HepG2 (cell line): Measurements from ENCODE around the gene DNAJC21. TPM values are rescaled to one million over a fixed set of nuclear protein-coding genes. Genes with fewer than 3 reads are reported as not detected.

ENCODE experiments used
- ERF ChIP-seq: IDR thresholded peaks from 2 replicates; pipeline ENCODE4 v1.6.1; 2018; ENCODE audit warnings: missing biosample characterization, missing genetic modification reagents
- FOXJ3 ChIP-seq: sonication (generic); formaldehyde crosslinking; IDR thresholded peaks from 2 replicates; pipeline ENCODE4 v1.4.0; 2020; ENCODE audit warnings: missing genetic modification reagents, mild to moderate bottlenecking, borderline replicate concordance
- HDAC2 ChIP-seq: sonication (generic); formaldehyde crosslinking; IDR thresholded peaks from 2 replicates; pipeline ENCODE4 v1.4.0; 2020; ENCODE audit warnings: missing genetic modification reagents
- IRF2 ChIP-seq: IDR thresholded peaks from 2 replicates; pipeline ENCODE4 v1.6.1; 2018; ENCODE audit warnings: missing genetic modification reagents, missing compliant biosample characterization
- ONECUT2 ChIP-seq: sonication (generic); formaldehyde crosslinking; IDR thresholded peaks from 2 replicates; pipeline ENCODE4 v1.4.0; 2020; ENCODE audit warnings: missing genetic modification reagents
- PITX1 ChIP-seq: sonication (generic); formaldehyde crosslinking; IDR thresholded peaks from 2 replicates; pipeline ENCODE4 v1.5.1; 2020; ENCODE audit warnings: mild to moderate bottlenecking, missing genetic modification reagents
- RFX1 ChIP-seq: fragments of 450-650 bp; IDR thresholded peaks from 2 replicates; pipeline ENCODE4 v1.6.1; 2017
- SMYD3 ChIP-seq: sonication (generic); formaldehyde crosslinking; IDR thresholded peaks from 2 replicates; pipeline ENCODE4 v1.8.1; 2023; ENCODE audit warnings: mild to moderate bottlenecking, missing genetic modification reagents
- SOX5 ChIP-seq: IDR thresholded peaks from 2 replicates; pipeline ENCODE4 v1.6.1; 2016; ENCODE audit warnings: borderline replicate concordance
- polyA plus RNA-seq, 8 experiments: library from polyadenylated mRNA; depleted of rRNA in 3 of 8; stranded (reverse) in 7 of 8; unstranded in 1 of 8; fragments of >200 nt; fragmentation: Illumina TruSeq in 4 of 8; extraction: Trizol in 4 of 8; gene quantifications; 2 replicates each; pipeline versions ENCODE4 v1.2.1 to v1.2.3, GENCODE V29; 2011 to 2016; ENCODE audit warnings: low read depth in 4 of 8, missing spikeins in 1 of 8, mixed read lengths in 1 of 8; ENCODE audit not compliant: insufficient read depth in 1 of 8
- total RNA-seq, 5 experiments: library from RNA; depleted of rRNA; stranded (reverse); fragments of >200 nt; fragmentation: Illumina TruSeq; extraction: Trizol; gene quantifications; 2 replicates each; pipeline ENCODE4 v1.2.3, GENCODE V29; 2016; ENCODE audit warnings: low read depth in 1 of 5
- TF ChIP-seq, protein P1 (sequence below): sonication (generic); formaldehyde crosslinking; IDR thresholded peaks from 2 replicates; pipeline ENCODE4 v1.5.0; 2020; ENCODE audit warnings: missing genetic modification reagents
- TF ChIP-seq, protein P2 (sequence below): sonication (generic); formaldehyde crosslinking; IDR thresholded peaks from 2 replicates; pipeline ENCODE4 v1.5.1; 2020; ENCODE audit warnings: mild to moderate bottlenecking, moderate library complexity, missing genetic modification reagents
- TF ChIP-seq, protein P3 (sequence below): sonication (generic); formaldehyde crosslinking; IDR thresholded peaks from one replicate; pipeline ENCODE4 v1.5.1; 2020; ENCODE audit warnings: mild to moderate bottlenecking, missing genetic modification reagents; ENCODE audit errors: not compliant biosample characterization
- TF ChIP-seq, protein P4 (sequence below): IDR thresholded peaks from 2 replicates; pipeline ENCODE4 v1.6.1; 2016; ENCODE audit warnings: mild to moderate bottlenecking
- TF ChIP-seq, protein P5 (sequence below): sonication (generic); formaldehyde crosslinking; conservative IDR thresholded peaks from 2 replicates; pipeline ENCODE4 v1.8.1; 2023; ENCODE audit warnings: missing genetic modification reagents
- TF ChIP-seq, protein P6 (sequence below): sonication (generic); formaldehyde crosslinking; IDR thresholded peaks from 2 replicates; pipeline ENCODE4 v1.8.1; 2023; ENCODE audit warnings: missing genetic modification reagents, mild to moderate bottlenecking, borderline replicate concordance

The DNAJC21 gene
- total and polyA plus RNA-seq, 2 of the 13 experiments (the other 11 are each of a cell fraction or from before 2014, with no cell fraction given) = 10.9 to 41.6 TPM

DNA sequence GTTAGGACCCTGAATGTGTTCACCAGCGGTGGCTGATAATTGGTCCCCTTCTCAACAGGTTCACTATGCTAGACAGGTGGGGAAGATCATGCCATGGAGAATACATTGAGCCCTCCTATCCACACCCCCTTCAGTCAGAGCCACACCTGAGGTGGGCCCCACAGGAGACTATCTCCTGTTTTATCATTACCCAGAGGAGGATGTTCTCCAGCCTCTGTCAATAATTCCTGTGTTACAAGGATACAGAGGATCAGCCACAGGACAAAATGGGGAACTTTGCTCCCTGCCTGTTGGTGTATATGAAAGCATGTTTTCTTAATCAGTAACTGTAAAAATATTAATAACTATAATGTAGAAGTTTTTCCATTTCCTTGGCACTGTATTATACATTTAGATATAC lies 40.0 kb upstream of the DNAJC21 start (continued):
- TF ChIP-seq IRF2 (CRISPR knock-in tag) = peak; percentile 64; the same call in 1 of the 2 replicates
- peak; percentile 64; the same call in 1 of the 2 replicates for TF ChIP-seq FOXJ3
- TF ChIP-seq PITX1 (CRISPR knock-in tag) = no peak
- peak; percentile 57; the same call in 1 of the 2 replicates for TF ChIP-seq SMYD3
- TF ChIP-seq, protein P1, sequence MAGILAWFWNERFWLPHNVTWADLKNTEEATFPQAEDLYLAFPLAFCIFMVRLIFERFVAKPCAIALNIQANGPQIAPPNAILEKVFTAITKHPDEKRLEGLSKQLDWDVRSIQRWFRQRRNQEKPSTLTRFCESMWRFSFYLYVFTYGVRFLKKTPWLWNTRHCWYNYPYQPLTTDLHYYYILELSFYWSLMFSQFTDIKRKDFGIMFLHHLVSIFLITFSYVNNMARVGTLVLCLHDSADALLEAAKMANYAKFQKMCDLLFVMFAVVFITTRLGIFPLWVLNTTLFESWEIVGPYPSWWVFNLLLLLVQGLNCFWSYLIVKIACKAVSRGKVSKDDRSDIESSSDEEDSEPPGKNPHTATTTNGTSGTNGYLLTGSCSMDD = no peak
- TF ChIP-seq RFX1 = no peak
- peak; percentile 40; the same call in 1 of the 2 replicates for TF ChIP-seq SOX5 (CRISPR knock-in tag)
- TF ChIP-seq, protein P2, sequence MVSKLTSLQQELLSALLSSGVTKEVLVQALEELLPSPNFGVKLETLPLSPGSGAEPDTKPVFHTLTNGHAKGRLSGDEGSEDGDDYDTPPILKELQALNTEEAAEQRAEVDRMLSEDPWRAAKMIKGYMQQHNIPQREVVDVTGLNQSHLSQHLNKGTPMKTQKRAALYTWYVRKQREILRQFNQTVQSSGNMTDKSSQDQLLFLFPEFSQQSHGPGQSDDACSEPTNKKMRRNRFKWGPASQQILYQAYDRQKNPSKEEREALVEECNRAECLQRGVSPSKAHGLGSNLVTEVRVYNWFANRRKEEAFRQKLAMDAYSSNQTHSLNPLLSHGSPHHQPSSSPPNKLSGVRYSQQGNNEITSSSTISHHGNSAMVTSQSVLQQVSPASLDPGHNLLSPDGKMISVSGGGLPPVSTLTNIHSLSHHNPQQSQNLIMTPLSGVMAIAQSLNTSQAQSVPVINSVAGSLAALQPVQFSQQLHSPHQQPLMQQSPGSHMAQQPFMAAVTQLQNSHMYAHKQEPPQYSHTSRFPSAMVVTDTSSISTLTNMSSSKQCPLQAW (CRISPR knock-in tag) = peak; percentile 47; the same call in 1 of the 2 replicates
- 0 out of 2 replicates have a peak, but pooled peaks have one; percentile 30 for TF ChIP-seq ERF (CRISPR knock-in tag)
- TF ChIP-seq ONECUT2 = peak; percentile 64; the same call in 1 of the 2 replicates
- TF ChIP-seq, protein P3, sequence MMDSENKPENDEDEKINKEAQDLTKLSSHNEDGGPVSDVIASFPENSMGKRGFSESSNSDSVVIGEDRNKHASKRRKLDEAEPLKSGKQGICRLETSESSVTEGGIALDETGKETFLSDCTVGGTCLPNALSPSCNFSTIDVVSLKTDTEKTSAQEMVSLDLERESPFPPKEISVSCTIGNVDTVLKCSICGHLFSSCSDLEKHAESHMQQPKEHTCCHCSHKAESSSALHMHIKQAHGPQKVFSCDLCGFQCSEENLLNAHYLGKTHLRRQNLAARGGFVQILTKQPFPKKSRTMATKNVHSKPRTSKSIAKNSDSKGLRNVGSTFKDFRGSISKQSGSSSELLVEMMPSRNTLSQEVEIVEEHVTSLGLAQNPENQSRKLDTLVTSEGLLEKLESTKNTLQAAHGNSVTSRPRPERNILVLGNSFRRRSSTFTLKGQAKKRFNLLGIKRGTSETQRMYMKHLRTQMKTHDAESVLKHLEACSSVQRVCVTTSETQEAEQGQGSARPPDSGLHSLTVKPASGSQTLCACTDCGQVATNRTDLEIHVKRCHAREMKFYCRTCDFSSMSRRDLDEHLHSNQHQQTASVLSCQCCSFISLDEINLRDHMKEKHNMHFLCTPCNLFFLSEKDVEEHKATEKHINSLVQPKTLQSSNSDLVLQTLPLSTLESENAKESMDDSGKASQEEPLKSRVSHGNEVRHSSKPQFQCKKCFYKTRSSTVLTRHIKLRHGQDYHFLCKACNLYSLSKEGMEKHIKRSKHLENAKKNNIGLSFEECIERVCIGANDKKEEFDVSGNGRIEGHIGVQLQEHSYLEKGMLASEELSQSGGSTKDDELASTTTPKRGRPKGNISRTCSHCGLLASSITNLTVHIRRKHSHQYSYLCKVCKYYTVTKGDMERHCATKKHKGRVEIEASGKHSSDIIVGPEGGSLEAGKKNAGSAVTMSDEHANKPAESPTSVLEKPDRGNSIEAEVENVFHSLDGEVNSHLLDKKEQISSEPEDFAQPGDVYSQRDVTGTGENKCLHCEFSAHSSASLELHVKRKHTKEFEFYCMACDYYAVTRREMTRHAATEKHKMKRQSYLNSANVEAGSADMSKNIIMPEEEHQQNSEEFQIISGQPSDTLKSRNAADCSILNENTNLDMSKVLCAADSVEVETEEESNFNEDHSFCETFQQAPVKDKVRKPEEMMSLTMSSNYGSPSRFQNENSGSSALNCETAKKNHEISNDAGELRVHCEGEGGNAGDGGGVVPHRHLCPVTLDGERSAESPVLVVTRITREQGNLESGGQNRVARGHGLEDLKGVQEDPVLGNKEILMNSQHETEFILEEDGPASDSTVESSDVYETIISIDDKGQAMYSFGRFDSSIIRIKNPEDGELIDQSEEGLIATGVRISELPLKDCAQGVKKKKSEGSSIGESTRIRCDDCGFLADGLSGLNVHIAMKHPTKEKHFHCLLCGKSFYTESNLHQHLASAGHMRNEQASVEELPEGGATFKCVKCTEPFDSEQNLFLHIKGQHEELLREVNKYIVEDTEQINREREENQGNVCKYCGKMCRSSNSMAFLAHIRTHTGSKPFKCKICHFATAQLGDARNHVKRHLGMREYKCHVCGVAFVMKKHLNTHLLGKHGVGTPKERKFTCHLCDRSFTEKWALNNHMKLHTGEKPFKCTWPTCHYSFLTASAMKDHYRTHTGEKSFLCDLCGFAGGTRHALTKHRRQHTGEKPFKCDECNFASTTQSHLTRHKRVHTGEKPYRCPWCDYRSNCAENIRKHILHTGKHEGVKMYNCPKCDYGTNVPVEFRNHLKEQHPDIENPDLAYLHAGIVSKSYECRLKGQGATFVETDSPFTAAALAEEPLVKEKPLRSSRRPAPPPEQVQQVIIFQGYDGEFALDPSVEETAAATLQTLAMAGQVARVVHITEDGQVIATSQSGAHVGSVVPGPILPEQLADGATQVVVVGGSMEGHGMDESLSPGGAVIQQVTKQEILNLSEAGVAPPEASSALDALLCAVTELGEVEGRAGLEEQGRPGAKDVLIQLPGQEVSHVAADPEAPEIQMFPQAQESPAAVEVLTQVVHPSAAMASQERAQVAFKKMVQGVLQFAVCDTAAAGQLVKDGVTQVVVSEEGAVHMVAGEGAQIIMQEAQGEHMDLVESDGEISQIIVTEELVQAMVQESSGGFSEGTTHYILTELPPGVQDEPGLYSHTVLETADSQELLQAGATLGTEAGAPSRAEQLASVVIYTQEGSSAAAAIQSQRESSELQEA (CRISPR knock-in tag) = no peak
- TF ChIP-seq, protein P4, sequence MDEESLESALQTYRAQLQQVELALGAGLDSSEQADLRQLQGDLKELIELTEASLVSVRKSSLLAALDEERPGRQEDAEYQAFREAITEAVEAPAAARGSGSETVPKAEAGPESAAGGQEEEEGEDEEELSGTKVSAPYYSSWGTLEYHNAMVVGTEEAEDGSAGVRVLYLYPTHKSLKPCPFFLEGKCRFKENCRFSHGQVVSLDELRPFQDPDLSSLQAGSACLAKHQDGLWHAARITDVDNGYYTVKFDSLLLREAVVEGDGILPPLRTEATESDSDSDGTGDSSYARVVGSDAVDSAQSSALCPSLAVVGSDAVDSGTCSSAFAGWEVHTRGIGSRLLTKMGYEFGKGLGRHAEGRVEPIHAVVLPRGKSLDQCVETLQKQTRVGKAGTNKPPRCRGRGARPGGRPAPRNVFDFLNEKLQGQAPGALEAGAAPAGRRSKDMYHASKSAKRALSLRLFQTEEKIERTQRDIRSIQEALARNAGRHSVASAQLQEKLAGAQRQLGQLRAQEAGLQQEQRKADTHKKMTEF (CRISPR knock-in tag) = peak; percentile 47; the same call in 1 of the 2 replicates
- TF ChIP-seq, protein P5, sequence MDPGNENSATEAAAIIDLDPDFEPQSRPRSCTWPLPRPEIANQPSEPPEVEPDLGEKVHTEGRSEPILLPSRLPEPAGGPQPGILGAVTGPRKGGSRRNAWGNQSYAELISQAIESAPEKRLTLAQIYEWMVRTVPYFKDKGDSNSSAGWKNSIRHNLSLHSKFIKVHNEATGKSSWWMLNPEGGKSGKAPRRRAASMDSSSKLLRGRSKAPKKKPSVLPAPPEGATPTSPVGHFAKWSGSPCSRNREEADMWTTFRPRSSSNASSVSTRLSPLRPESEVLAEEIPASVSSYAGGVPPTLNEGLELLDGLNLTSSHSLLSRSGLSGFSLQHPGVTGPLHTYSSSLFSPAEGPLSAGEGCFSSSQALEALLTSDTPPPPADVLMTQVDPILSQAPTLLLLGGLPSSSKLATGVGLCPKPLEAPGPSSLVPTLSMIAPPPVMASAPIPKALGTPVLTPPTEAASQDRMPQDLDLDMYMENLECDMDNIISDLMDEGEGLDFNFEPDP (CRISPR knock-in tag) = no peak
- TF ChIP-seq, protein P6, sequence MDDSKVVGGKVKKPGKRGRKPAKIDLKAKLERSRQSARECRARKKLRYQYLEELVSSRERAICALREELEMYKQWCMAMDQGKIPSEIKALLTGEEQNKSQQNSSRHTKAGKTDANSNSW = no peak
- TF ChIP-seq HDAC2 (CRISPR knock-in tag) = peak; percentile 83
